Fibroblast of lung (primary cell): Measurements from ENCODE around the gene PACSIN2. TPM values are rescaled to one million over a fixed set of nuclear protein-coding genes. Genes with fewer than 3 reads are reported as not detected.

Experiments
- DNase-seq, 2 donors: peaks; one replicate each; pipeline versions ENCODE4 v3.0.0 to v3.0.0-alpha.2; 2010; ENCODE audit warnings: low read depth in 2 of 2
- H2AFZ ChIP-seq: 2 replicates; pipeline ENCODE4 v1.5.1; 2012; ENCODE audit warnings: low read length, control low read depth, inconsistent platforms
- H3K27ac ChIP-seq: 2 replicates; pipeline ENCODE4 v1.5.1; 2011; ENCODE audit warnings: low read length, control low read depth; ENCODE audit not compliant: insufficient read depth
- H3K27me3 ChIP-seq: 2 replicates; pipeline ENCODE4 v1.5.1; 2011; ENCODE audit warnings: mild to moderate bottlenecking, low read length; ENCODE audit not compliant: control insufficient read depth, insufficient read depth
- H3K36me3 ChIP-seq: 2 replicates; pipeline ENCODE4 v1.5.1; 2011; ENCODE audit warnings: low read length; ENCODE audit not compliant: control insufficient read depth, insufficient read depth
- H3K4me1 ChIP-seq: 2 replicates; pipeline ENCODE4 v1.5.1; 2011; ENCODE audit warnings: low read length; ENCODE audit not compliant: control insufficient read depth, insufficient read depth; ENCODE audit errors: extremely low read depth
- H3K4me2 ChIP-seq: 2 replicates; pipeline ENCODE4 v1.5.1; 2011; ENCODE audit warnings: low read length, control low read depth; ENCODE audit not compliant: insufficient read depth; ENCODE audit errors: extremely low read depth
- H3K4me3 ChIP-seq, 4 experiments: fragments of 200-600 bp in 1 of 4; sonication (generic) in 1 of 4; replicated peaks in 1 of 4; 2 replicates each; pipeline ENCODE4 v1.5.1; 2011 to 2016; ENCODE audit warnings: low read length in 4 of 4, low read depth in 3 of 4, mild to moderate bottlenecking in 3 of 4, control low read depth in 2 of 4, inconsistent platforms in 1 of 4, mixed read lengths in 1 of 4; ENCODE audit not compliant: insufficient read depth in 1 of 4; ENCODE audit errors: control extremely low read depth in 1 of 4
- H3K79me2 ChIP-seq: 2 replicates; pipeline ENCODE4 v1.5.1; 2012; ENCODE audit warnings: mild to moderate bottlenecking, low read length, inconsistent platforms; ENCODE audit not compliant: control insufficient read depth, insufficient read depth
- H3K9ac ChIP-seq: 2 replicates; pipeline ENCODE4 v1.5.1; 2011; ENCODE audit warnings: mild to moderate bottlenecking, low read length, control low read depth; ENCODE audit not compliant: insufficient read depth
- H3K9me3 ChIP-seq: 2 replicates; pipeline ENCODE4 v1.5.1; 2012; ENCODE audit warnings: low read depth, low read length; ENCODE audit not compliant: control insufficient read depth, insufficient read depth
- H4K20me1 ChIP-seq: 2 replicates; pipeline ENCODE4 v1.5.1; 2011; ENCODE audit warnings: low read length; ENCODE audit not compliant: control insufficient read depth, insufficient read depth; ENCODE audit errors: extremely low read depth
- EZH2 ChIP-seq: IDR thresholded peaks from 2 replicates; pipeline ENCODE4 v1.5.1; 2012; ENCODE audit warnings: low read length, control low read depth, mild to moderate bottlenecking; ENCODE audit errors: missing control alignments
- polyA plus RNA-seq, 2 donors: library from polyadenylated mRNA; depleted of rRNA in 1 of 2; stranded (reverse) in 1 of 2; unstranded in 1 of 2; fragments of >200 nt; gene quantifications; 2 replicates each; pipeline ENCODE4 v1.2.1, GENCODE V29; 2011 to 2012; ENCODE audit warnings: missing spikeins in 1 of 2
- total RNA-seq: library from RNA; depleted of rRNA; stranded (reverse); fragments of >200 nt; gene quantifications from 2 replicates; pipeline ENCODE4 v1.2.1, GENCODE V29; 2014
- TF ChIP-seq, protein P1 (sequence below), 2 donors: IDR thresholded peaks in 1 of 2; conservative IDR thresholded peaks in 1 of 2; 1 replicate in 1 of 2; 2 replicates in 1 of 2; pipeline ENCODE4 v1.5.1; 2011 to 2012; ENCODE audit warnings: low read length in 2 of 2, control low read depth in 1 of 2, inconsistent platforms in 1 of 2, low read depth in 1 of 2, mild to moderate bottlenecking in 1 of 2

Gene PACSIN2
- total and polyA plus RNA-seq, 2 donors (not counting 1 experiment from before 2014, with no cell fraction given) = 30.1 to 41.4 TPM

DNA sequence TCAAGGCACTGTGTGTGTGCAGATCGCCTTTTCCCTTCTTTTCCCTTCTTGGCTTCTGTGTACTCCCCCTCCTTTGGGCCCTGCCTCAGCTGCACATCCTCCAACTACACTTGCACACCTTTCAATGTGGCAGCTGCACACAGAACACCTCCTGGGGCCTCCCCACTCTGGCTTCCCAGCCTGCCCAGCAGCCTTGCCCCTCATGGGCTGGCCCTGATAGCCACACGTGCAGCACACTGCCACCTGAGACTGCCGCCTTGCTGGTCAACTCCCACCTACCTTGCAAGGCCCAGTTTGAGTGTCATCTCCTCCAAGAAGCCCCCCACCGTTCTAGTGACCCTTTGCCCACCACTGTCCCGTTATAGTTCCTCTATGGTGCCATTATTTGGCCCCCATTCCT lies 80.6 kb downstream of the PACSIN2 start:
- no peak for DNase-seq
- Histone ChIP-seq H3K79me2 (peaks cover 49% of the 10 kb centered on the region), H2AFZ (no peak overlapping the region), H3K9ac (peak overlapping the region; percentile 57), H3K4me2 (peak overlapping the region; percentile 32), H3K36me3 (no peaks in the 10 kb centered on the region), H3K27me3 (no peaks in the 10 kb centered on the region), H4K20me1 (no peaks in the 10 kb centered on the region), H3K9me3 (no peaks in the 10 kb centered on the region), H3K4me3 (no peak overlapping the region), H3K4me1 (peaks cover 47% of the 10 kb centered on the region), H3K27ac (peak overlapping the region; percentile 97)
- TF ChIP-seq EZH2 = no peak
- TF ChIP-seq, protein P1, sequence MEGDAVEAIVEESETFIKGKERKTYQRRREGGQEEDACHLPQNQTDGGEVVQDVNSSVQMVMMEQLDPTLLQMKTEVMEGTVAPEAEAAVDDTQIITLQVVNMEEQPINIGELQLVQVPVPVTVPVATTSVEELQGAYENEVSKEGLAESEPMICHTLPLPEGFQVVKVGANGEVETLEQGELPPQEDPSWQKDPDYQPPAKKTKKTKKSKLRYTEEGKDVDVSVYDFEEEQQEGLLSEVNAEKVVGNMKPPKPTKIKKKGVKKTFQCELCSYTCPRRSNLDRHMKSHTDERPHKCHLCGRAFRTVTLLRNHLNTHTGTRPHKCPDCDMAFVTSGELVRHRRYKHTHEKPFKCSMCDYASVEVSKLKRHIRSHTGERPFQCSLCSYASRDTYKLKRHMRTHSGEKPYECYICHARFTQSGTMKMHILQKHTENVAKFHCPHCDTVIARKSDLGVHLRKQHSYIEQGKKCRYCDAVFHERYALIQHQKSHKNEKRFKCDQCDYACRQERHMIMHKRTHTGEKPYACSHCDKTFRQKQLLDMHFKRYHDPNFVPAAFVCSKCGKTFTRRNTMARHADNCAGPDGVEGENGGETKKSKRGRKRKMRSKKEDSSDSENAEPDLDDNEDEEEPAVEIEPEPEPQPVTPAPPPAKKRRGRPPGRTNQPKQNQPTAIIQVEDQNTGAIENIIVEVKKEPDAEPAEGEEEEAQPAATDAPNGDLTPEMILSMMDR (conservative IDR thresholded peaks at IDR 0.05 in 1 of 2, IDR thresholded peaks at IDR 0.05 in 1 of 2; ENCODE audit: low read depth in 1 of 2, low read length in 2 of 2) = no peak

DNA sequence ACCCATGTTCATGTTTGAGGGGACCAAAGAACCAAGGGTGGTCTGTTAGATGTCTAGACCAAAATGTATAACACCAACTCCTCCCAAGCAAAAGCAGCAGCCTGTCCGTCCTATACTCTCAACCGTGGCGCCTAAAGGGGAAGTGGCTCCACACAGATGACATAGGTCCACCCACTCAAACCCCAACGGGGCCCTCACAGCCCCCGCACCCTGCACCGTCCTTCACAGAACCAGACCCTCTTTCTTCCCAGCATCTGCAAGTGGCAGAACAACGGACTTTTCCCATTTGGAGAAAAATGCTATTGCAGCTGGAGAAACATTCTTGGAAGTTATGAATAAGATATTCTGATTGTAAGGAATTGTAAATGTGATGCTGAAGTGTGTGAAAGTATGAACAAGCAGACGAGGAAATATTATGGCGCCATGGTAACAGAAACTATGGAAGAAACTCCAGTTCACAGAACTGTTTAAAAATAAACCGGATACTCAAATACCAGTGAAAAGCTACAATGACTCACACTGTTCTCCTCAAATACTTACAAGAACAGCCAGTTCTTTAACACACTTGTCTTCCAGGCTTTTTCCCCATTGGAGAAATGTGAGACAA lies 81.4 kb downstream of the PACSIN2 start:
- TF ChIP-seq EZH2 = no peak
- TF ChIP-seq, protein P1 (conservative IDR thresholded peaks at IDR 0.05 in 1 of 2, IDR thresholded peaks at IDR 0.05 in 1 of 2; ENCODE audit: low read depth in 1 of 2, low read length in 2 of 2) = no peak
- Histone ChIP-seq H3K4me1 (peaks cover 45% of the 10 kb centered on the region), H3K4me2 (peak overlapping the region; percentile 79), H3K4me3 (peak overlapping the region in 1 of 4 experiments; percentile 6), H3K9ac (peak overlapping the region; percentile 61), H3K9me3 (no peaks in the 10 kb centered on the region), H3K27ac (peak overlapping the region; percentile 97), H3K36me3 (no peaks in the 10 kb centered on the region), H3K79me2 (peaks cover 56% of the 10 kb centered on the region), H3K27me3 (no peaks in the 10 kb centered on the region), H2AFZ (no peak overlapping the region), H4K20me1 (no peaks in the 10 kb centered on the region)
- peak; percentile 96 to 97 for DNase-seq

DNA sequence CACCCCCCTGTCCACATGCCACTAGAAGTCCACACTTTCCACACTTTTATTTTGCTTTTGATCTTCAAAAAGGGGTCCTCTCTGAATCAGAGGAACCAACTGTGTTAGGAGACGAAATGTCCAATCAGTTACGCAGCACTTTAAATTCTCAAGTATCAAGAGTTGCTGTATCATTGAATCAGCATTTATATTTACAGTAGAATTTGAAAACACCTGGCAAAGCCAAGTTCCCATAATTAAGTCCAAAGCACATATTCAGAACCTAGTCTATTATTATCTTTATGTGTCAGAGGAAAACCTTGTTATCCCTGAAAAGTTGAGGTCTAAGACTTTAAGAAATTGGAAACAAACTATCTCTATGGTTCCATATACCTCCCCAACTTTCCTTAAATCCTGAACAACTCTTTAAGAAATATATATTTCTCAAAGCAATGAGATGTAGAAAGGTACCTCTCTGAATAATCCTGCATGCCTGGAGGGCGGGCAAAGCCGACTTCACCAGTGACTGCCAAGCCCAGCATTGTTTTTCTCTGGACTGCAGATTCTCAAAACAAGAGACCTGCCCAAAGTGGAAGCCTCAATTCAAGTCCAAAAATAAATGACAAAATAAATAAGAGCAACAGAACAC lies 82.0 kb downstream of the PACSIN2 start:
- H4K20me1 ChIP-seq = no peaks in the 10 kb centered on the region
- peak in 1 of 2 donors; percentile 50 for DNase-seq

More for the DNA sequence above, 82.0 kb downstream of the PACSIN2 start:
- peak overlapping the region; percentile 97 for H3K27ac ChIP-seq
- no peak for TF ChIP-seq EZH2
- TF ChIP-seq, protein P1 (conservative IDR thresholded peaks at IDR 0.05 in 1 of 2, IDR thresholded peaks at IDR 0.05 in 1 of 2; ENCODE audit: low read depth in 1 of 2, low read length in 2 of 2) = no peak
- H3K4me3 ChIP-seq = no peak overlapping the region
- H3K4me1 ChIP-seq = peaks cover 45% of the 10 kb centered on the region
- no peaks in the 10 kb centered on the region for H3K9me3 ChIP-seq
- H3K79me2 ChIP-seq = peaks cover 55% of the 10 kb centered on the region
- H3K36me3 ChIP-seq = no peaks in the 10 kb centered on the region
- no peak overlapping the region for H2AFZ ChIP-seq
- H3K9ac ChIP-seq = peak overlapping the region; percentile 61
- H3K4me2 ChIP-seq = peak overlapping the region; percentile 79
- no peaks in the 10 kb centered on the region for H3K27me3 ChIP-seq
